HCT116 (cell line): ENCODE results near the gene ARHGEF11. TPM values are rescaled to one million over a fixed set of nuclear protein-coding genes. Genes with fewer than 3 reads are reported as not detected.

Source experiments
- ATAC-seq: fragments of 200-7000 bp; cut with Tn5 transposase; 2 replicates; pipeline ENCODE4 v1.9.1; 2020; ENCODE audit warnings: mild to moderate bottlenecking, moderate library complexity
- BruUV-seq: library from RNA; stranded (reverse); fragments of 400-500 nt; replicated peaks from 2 replicates; lab custom pipeline; 2021; lab: Mats Ljungman, UMichigan
- CTCF ChIA-PET: fragments of 300-600 bp; sonication (Branson Sonifier 250); formaldehyde crosslinking; loops from one replicate; lab custom pipeline; 2021; ENCODE audit warnings: antibody characterized with exemption; lab: Charles Lee
- POLR2A ChIA-PET: fragments of 300-600, 350-600 bp; sonication (Branson Sonifier 250); formaldehyde crosslinking; loops from one replicate; lab custom pipeline; 2021; ENCODE audit warnings: antibody characterized with exemption; lab: Charles Lee
- RAD21 ChIA-PET, 2 experiments: fragments of 300-600 bp; sonication (Branson Sonifier 250); formaldehyde crosslinking; loops; one replicate each; lab custom pipeline; 2023; ENCODE audit warnings: low total read pairs in 2 of 2; ENCODE audit not compliant: uncharacterized antibody in 2 of 2, unreplicated experiment in 2 of 2, low non-redundant PET in 1 of 2; lab: Charles Lee
- DNase-seq: peaks from one replicate; pipeline ENCODE4 v3.0.0-alpha.2; 2010; ENCODE audit warnings: low read depth, low spot score
- H2AFZ ChIP-seq: fragments of 200-600 bp; shearing (Covaris generic), sonication (generic); 2 replicates; pipeline ENCODE4 v1.6.1; 2017; ENCODE audit warnings: low read depth, mixed run types, mixed read lengths, antibody characterized with exemption, low read length; ENCODE audit not compliant: poor library complexity, severe bottlenecking
- H3K27ac ChIP-seq: 2 replicates; pipeline ENCODE4 v1.5.1; 2012; ENCODE audit warnings: low read depth, low read length
- H3K27me3 ChIP-seq: fragments of 200-600 bp; sonication (generic); 2 replicates; pipeline ENCODE4 v1.6.1; 2016; ENCODE audit warnings: mixed run types, low read length, mixed read lengths; ENCODE audit not compliant: insufficient read depth
- H3K36me3 ChIP-seq, 2 experiments: fragments of 200-500 bp in 1 of 2; fragments of 200-600 bp in 1 of 2; sonication (Bioruptor generic) in 1 of 2; sonication (generic) in 1 of 2; 2 replicates each; pipeline versions ENCODE4 v1.5.1 to v1.6.1; 2014 to 2016; ENCODE audit warnings: low read length in 2 of 2, inconsistent platforms in 1 of 2, mixed read lengths in 1 of 2, mixed run types in 1 of 2; ENCODE audit not compliant: insufficient read depth in 2 of 2, control insufficient read depth in 1 of 2
- H3K4me1 ChIP-seq, 2 experiments: fragments of 200-600 bp in 1 of 2; sonication (generic) in 1 of 2; 2 replicates each; pipeline versions ENCODE4 v1.5.1 to v1.6.1; 2012 to 2017; ENCODE audit warnings: low read length in 2 of 2, inconsistent platforms in 1 of 2, mild to moderate bottlenecking in 1 of 2, mixed read lengths in 1 of 2, mixed run types in 1 of 2, moderate library complexity in 1 of 2; ENCODE audit not compliant: insufficient read depth in 2 of 2, control insufficient read depth in 1 of 2
- H3K4me2 ChIP-seq: fragments of 200-600 bp; sonication (generic); 2 replicates; pipeline ENCODE4 v1.6.1; 2017; ENCODE audit warnings: mixed run types, low read length, mixed read lengths
- H3K4me3 ChIP-seq, 2 experiments: fragments of 200-600 bp in 1 of 2; sonication (generic) in 1 of 2; replicated peaks in 1 of 2; 2 replicates each; pipeline ENCODE4 v1.5.1; 2011 to 2016; ENCODE audit warnings: low read length in 2 of 2, control low read depth in 1 of 2, low read depth in 1 of 2, mild to moderate bottlenecking in 1 of 2, mixed read lengths in 1 of 2, mixed run types in 1 of 2
- H3K79me2 ChIP-seq: fragments of 200-600 bp; sonication (generic); 2 replicates; pipeline ENCODE4 v1.6.1; 2017; ENCODE audit warnings: mild to moderate bottlenecking, mixed run types, low read length, moderate library complexity, mixed read lengths; ENCODE audit not compliant: insufficient read depth
- H3K9ac ChIP-seq: fragments of 200-600 bp; sonication (generic); 2 replicates; pipeline ENCODE4 v1.6.1; 2016; ENCODE audit warnings: low read length, mixed read lengths
- H3K9me2 ChIP-seq: fragments of 200-600 bp; sonication (generic), shearing (Covaris generic); 2 replicates; pipeline ENCODE4 v1.6.1; 2017; ENCODE audit warnings: mixed run types, mild to moderate bottlenecking, moderate library complexity; ENCODE audit not compliant: insufficient read depth
- H3K9me3 ChIP-seq, 2 experiments: fragments of 200-500 bp in 1 of 2; fragments of 200-600 bp in 1 of 2; sonication (Bioruptor generic) in 1 of 2; sonication (generic) in 1 of 2; 2 replicates each; pipeline ENCODE4 v1.6.1; 2014 to 2017; ENCODE audit warnings: low read length in 2 of 2, mixed read lengths in 2 of 2, inconsistent platforms in 1 of 2, low read depth in 1 of 2, mild to moderate bottlenecking in 1 of 2, mixed run types in 1 of 2, moderate library complexity in 1 of 2; ENCODE audit not compliant: control insufficient read depth in 1 of 2, insufficient read depth in 1 of 2
- H4K20me1 ChIP-seq: fragments of 200-600 bp; sonication (generic), shearing (Covaris generic); 2 replicates; pipeline ENCODE4 v1.6.1; 2017; ENCODE audit warnings: mixed run types, mild to moderate bottlenecking, moderate library complexity; ENCODE audit not compliant: insufficient read depth
- ATF3 ChIP-seq: IDR thresholded peaks from 2 replicates; pipeline ENCODE4 v1.6.1; 2012
- CBX3 ChIP-seq: IDR thresholded peaks from 2 replicates; pipeline ENCODE4 v1.6.1; 2012; ENCODE audit warnings: low read depth
- CEBPB ChIP-seq: IDR thresholded peaks from 2 replicates; pipeline ENCODE4 v1.6.1; 2012; ENCODE audit warnings: low read depth
- EGR1 ChIP-seq: IDR thresholded peaks from 2 replicates; pipeline ENCODE4 v1.6.1; 2012; ENCODE audit warnings: low read depth
- ELF1 ChIP-seq: IDR thresholded peaks from 2 replicates; pipeline ENCODE4 v1.6.1; 2012; ENCODE audit warnings: low read depth, borderline replicate concordance
- EZH2phosphoT487 ChIP-seq: fragments of 200-600 bp; IDR thresholded peaks from 2 replicates; pipeline ENCODE4 v1.6.1; 2018; ENCODE audit warnings: antibody characterized with exemption, borderline replicate concordance
- FOSL1 ChIP-seq: IDR thresholded peaks from 2 replicates; pipeline ENCODE4 v1.6.1; 2012; ENCODE audit warnings: low read depth
- POLR2AphosphoS5 ChIP-seq: IDR thresholded peaks from 2 replicates; pipeline ENCODE4 v1.6.1; 2011; ENCODE audit warnings: mild to moderate bottlenecking, low read depth, low read length, moderate library complexity
- REST ChIP-seq: IDR thresholded peaks from 2 replicates; pipeline ENCODE4 v1.6.1; 2012; ENCODE audit warnings: low read depth
- SP1 ChIP-seq: IDR thresholded peaks from 2 replicates; pipeline ENCODE4 v1.6.1; 2012; ENCODE audit warnings: low read depth
- SRF ChIP-seq: IDR thresholded peaks from 2 replicates; pipeline ENCODE4 v1.6.1; 2012; ENCODE audit warnings: low read depth
- TCF7L2 ChIP-seq: IDR thresholded peaks from 2 replicates; pipeline ENCODE4 v1.7.0; 2011; ENCODE audit warnings: borderline replicate concordance, inconsistent platforms; ENCODE audit not compliant: insufficient read depth, insufficient read length; ENCODE audit errors: extremely low read depth
- YY1 ChIP-seq: IDR thresholded peaks from 2 replicates; pipeline ENCODE4 v1.6.1; 2011; ENCODE audit warnings: low read length, low read depth, moderate library complexity, mild to moderate bottlenecking; ENCODE audit not compliant: insufficient replicate concordance; ENCODE audit errors: extremely low read depth
- ZBTB33 ChIP-seq: IDR thresholded peaks from 2 replicates; pipeline ENCODE4 v1.6.1; 2011; ENCODE audit warnings: mild to moderate bottlenecking, low read length, moderate library complexity; ENCODE audit not compliant: insufficient replicate concordance; ENCODE audit errors: extremely low read depth
- intact Hi-C: fragments of 100-400 bp; cut with micrococcal nuclease; formaldehyde crosslinking; loops from 2 replicates; pipeline ENCODE4 v1.10.0; 2022
- total RNA-seq: library from RNA; stranded (reverse); gene quantifications from one replicate; pipeline ENCODE4 v1.2.1, GENCODE V29; 2021; ENCODE audit not compliant: unreplicated experiment
- TF ChIP-seq, protein P1 (sequence below), 3 experiments: fragments of 200-600 bp in 1 of 3; sonication (generic) in 1 of 3; IDR thresholded peaks in 2 of 3; conservative IDR thresholded peaks in 1 of 3; 2 replicates each; pipeline ENCODE4 v1.5.1; 2012 to 2017; ENCODE audit warnings: low read depth in 2 of 3, low read length in 2 of 3, antibody characterized with exemption in 1 of 3, borderline replicate concordance in 1 of 3, control low read depth in 1 of 3, mild to moderate bottlenecking in 1 of 3, mixed read lengths in 1 of 3, mixed run types in 1 of 3, moderate library complexity in 1 of 3; ENCODE audit not compliant: insufficient read depth in 1 of 3

Gene ARHGEF11
- total RNA-seq, 1 experiment from 2014 or later, result 28.9 TPM

DNA sequence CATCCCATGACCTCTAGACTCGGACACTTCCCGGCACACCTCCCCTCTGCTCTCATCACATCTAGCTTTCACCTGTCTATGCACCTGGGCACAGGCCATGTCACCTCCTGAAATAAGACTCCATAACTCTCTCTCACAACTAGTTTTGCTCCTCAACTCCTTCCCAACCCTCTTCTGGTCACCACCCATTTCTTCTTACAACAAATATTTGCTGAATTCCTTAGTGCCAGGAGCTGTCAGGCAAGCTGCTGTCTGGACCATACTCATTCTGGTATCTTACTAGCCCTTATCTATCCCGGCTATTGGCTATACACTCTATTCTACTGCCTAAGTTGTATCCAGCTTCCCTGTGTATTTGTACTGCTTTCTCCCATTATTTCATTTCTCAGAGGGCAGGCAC is 76.0 kb downstream of the ARHGEF11 start (continued):
- TF ChIP-seq ZBTB33 (no peak), SP1 (no peak), ELF1 (no peak), EGR1 (no peak), EZH2phosphoT487 (no peak), SRF (no peak)
- TF ChIP-seq, protein P1, sequence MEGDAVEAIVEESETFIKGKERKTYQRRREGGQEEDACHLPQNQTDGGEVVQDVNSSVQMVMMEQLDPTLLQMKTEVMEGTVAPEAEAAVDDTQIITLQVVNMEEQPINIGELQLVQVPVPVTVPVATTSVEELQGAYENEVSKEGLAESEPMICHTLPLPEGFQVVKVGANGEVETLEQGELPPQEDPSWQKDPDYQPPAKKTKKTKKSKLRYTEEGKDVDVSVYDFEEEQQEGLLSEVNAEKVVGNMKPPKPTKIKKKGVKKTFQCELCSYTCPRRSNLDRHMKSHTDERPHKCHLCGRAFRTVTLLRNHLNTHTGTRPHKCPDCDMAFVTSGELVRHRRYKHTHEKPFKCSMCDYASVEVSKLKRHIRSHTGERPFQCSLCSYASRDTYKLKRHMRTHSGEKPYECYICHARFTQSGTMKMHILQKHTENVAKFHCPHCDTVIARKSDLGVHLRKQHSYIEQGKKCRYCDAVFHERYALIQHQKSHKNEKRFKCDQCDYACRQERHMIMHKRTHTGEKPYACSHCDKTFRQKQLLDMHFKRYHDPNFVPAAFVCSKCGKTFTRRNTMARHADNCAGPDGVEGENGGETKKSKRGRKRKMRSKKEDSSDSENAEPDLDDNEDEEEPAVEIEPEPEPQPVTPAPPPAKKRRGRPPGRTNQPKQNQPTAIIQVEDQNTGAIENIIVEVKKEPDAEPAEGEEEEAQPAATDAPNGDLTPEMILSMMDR (IDR thresholded peaks at IDR 0.05 in 2 of 3, conservative IDR thresholded peaks at IDR 0.05 in 1 of 3; ENCODE audit: borderline replicate concordance in 1 of 3, insufficient read depth in 1 of 3, low read depth in 2 of 3, low read length in 2 of 3), result no peak

- Histone ChIP-seq H3K9ac (no peak overlapping the region), H3K4me1 (no peaks in the 10 kb centered on the region), H3K27ac (no peak overlapping the region), H3K36me3 (peaks cover 7 to 13% of the 10 kb centered on the region in 2 experiments; a peak in 3 of 4 replicates), H2AFZ (no peak overlapping the region), H3K4me2 (no peak overlapping the region), H3K27me3 (no peaks in the 10 kb centered on the region), H3K4me3 (no peak overlapping the region), H4K20me1 (no peaks in the 10 kb centered on the region), H3K79me2 (no peaks in the 10 kb centered on the region), H3K9me2 (no peaks in the 10 kb centered on the region), H3K9me3 (no peaks in the 10 kb centered on the region)
- ATAC-seq (no peak), DNase-seq (no peak)
- RAD21 ChIA-PET, result no interaction called here
- intact Hi-C loops, result no loop called here
- POLR2A ChIA-PET, result no interaction called here
- CTCF ChIA-PET, result no interaction called here
- no TSS peak for BruUV-seq
- TF ChIP-seq SP1 (no peak), REST (no peak), ATF3 (no peak), ELF1 (no peak), CEBPB (no peak), FOSL1 (no peak), YY1 (no peak), EGR1 (no peak), CBX3 (no peak), POLR2AphosphoS5 (no peak), TCF7L2 (no peak)
These were observed 81.1 kb downstream of the ARHGEF11 start for GRCh38 chr1:156964441-156964840.
